Esophagus squamous epithelium (tissue), 4 donors: ENCODE measurements around the gene TARS1.

Source experiments
- CTCF ChIP-seq, 6 experiments: fragments of 450-650 bp in 4 of 6; fragments of 200-600 bp in 2 of 6; sonication (generic) in 2 of 6; IDR thresholded peaks; one replicate each; pipeline ENCODE4 v1.5.1; 2016 to 2019; ENCODE audit warnings: antibody characterized with exemption in 6 of 6, mild to moderate bottlenecking in 4 of 6, moderate library complexity in 4 of 6
- POLR2A ChIP-seq, 4 donors: fragments of 450-650 bp; IDR thresholded peaks; one replicate each; pipeline ENCODE4 v1.6.1; 2017; ENCODE audit warnings: antibody characterized with exemption in 4 of 4, mild to moderate bottlenecking in 4 of 4, moderate library complexity in 3 of 4

GRCh38 chr5:33489481-33490067 lies 48.8 kb downstream of the TARS1 start:
- no peak for TF ChIP-seq POLR2A (IDR thresholded peaks at IDR 0.05)
- TF ChIP-seq CTCF (IDR thresholded peaks at IDR 0.05), result no peak
